ENCODE data around the gene UNKL. TPM values are rescaled to one million over a fixed set of nuclear protein-coding genes. Genes with fewer than 3 reads are reported as not detected.

Gene UNKL
- total RNA-seq, 2 donors from 2014 or later: 22.1 to 42.8 TPM

- TF ChIP-seq CTCF (IDR thresholded peaks at IDR 0.05): no peak
- H3K36me3 ChIP-seq: peaks cover 69% of the 10 kb centered on the region
Measured at GRCh38 chr16:1453316-1453715, 38.8 kb upstream of the UNKL start.

GRCh38 chr16:1452530-1452929 is 38.0 kb upstream of the UNKL start:
- H3K36me3 ChIP-seq: peaks cover 69% of the 10 kb centered on the region
- no peak for ATAC-seq (ENCODE audit: insufficient number of reproducible peaks, low FRiP score, low read depth)

More at GRCh38 chr16:1453316-1453715, 38.8 kb upstream of the UNKL start:
- no peak for ATAC-seq (ENCODE audit: insufficient number of reproducible peaks, low FRiP score, low read depth)
- H3K27ac ChIP-seq: no peak overlapping the region
- no peaks in the 10 kb centered on the region for H3K27me3 ChIP-seq (replicated peaks; ENCODE audit: insufficient read depth)
- no peaks in the 10 kb centered on the region for H3K4me1 ChIP-seq (ENCODE audit: control insufficient read depth in 1 of 2, low read depth in 2 of 2)
- DNase-seq (ENCODE audit: low spot score): no peak
- no peak overlapping the region for H3K4me3 ChIP-seq
- H3K9me3 ChIP-seq: no peaks in the 10 kb centered on the region

GRCh38 chr16:1451702-1452392 is 37.3 kb upstream of the UNKL start:
- no peaks in the 10 kb centered on the region for H3K27me3 ChIP-seq (replicated peaks; ENCODE audit: insufficient read depth)
- ATAC-seq (ENCODE audit: insufficient number of reproducible peaks, low FRiP score, low read depth) (no peak), DNase-seq (ENCODE audit: low spot score) (no peak)
- H3K9me3 ChIP-seq: no peaks in the 10 kb centered on the region
- H3K27ac ChIP-seq: no peak overlapping the region
- H3K4me1 ChIP-seq (ENCODE audit: control insufficient read depth in 1 of 2, low read depth in 2 of 2): no peaks in the 10 kb centered on the region
- no peak overlapping the region for H3K4me3 ChIP-seq
- H3K36me3 ChIP-seq: peaks cover 65% of the 10 kb centered on the region
- no peak for TF ChIP-seq CTCF (IDR thresholded peaks at IDR 0.05)

More at GRCh38 chr16:1452530-1452929, 38.0 kb upstream of the UNKL start:
- DNase-seq (ENCODE audit: low spot score): no peak
- H3K27ac ChIP-seq: no peak overlapping the region
- H3K27me3 ChIP-seq (replicated peaks; ENCODE audit: insufficient read depth): no peaks in the 10 kb centered on the region
- H3K9me3 ChIP-seq: no peaks in the 10 kb centered on the region
- TF ChIP-seq CTCF (IDR thresholded peaks at IDR 0.05): no peak
- H3K4me1 ChIP-seq (ENCODE audit: control insufficient read depth in 1 of 2, low read depth in 2 of 2): no peaks in the 10 kb centered on the region
- H3K4me3 ChIP-seq: no peak overlapping the region

- Histone ChIP-seq H3K4me3 (no peak overlapping the region), H3K9me3 (no peaks in the 10 kb centered on the region), H3K27ac (no peak overlapping the region), H3K4me1 (ENCODE audit: control insufficient read depth in 1 of 2, low read depth in 2 of 2) (no peaks in the 10 kb centered on the region), H3K36me3 (peaks cover 65% of the 10 kb centered on the region), H3K27me3 (replicated peaks; ENCODE audit: insufficient read depth) (no peaks in the 10 kb centered on the region)
- no peak for TF ChIP-seq CTCF (IDR thresholded peaks at IDR 0.05)
- ATAC-seq (ENCODE audit: insufficient number of reproducible peaks, low FRiP score, low read depth): no peak
- no peak for DNase-seq (ENCODE audit: low spot score)
Measured at GRCh38 chr16:1450841-1451240, 36.3 kb upstream of the UNKL start.

- H3K36me3 ChIP-seq: peaks cover 59% of the 10 kb centered on the region
- ATAC-seq (ENCODE audit: insufficient number of reproducible peaks, low FRiP score, low read depth): no peak
Measured at GRCh38 chr16:1450218-1450617, 35.7 kb upstream of the UNKL start.

More at GRCh38 chr16:1450218-1450617, 35.7 kb upstream of the UNKL start:
- no peak overlapping the region for H3K27ac ChIP-seq
- H3K4me3 ChIP-seq: no peak overlapping the region
- no peak for DNase-seq (ENCODE audit: low spot score)
- no peak for TF ChIP-seq CTCF (IDR thresholded peaks at IDR 0.05)
- H3K4me1 ChIP-seq (ENCODE audit: control insufficient read depth in 1 of 2, low read depth in 2 of 2): no peaks in the 10 kb centered on the region
- H3K9me3 ChIP-seq: no peaks in the 10 kb centered on the region
- no peaks in the 10 kb centered on the region for H3K27me3 ChIP-seq (replicated peaks; ENCODE audit: insufficient read depth)

Data from thoracic aorta (tissue), 2 donors.